ENCODE data around the gene S100A1. TPM values are rescaled to one million over a fixed set of nuclear protein-coding genes. Genes with fewer than 3 reads are reported as not detected.
A peak's percentile ranks its signal among the peaks of the same experiment; 100 is the strongest.

S100A1 gene
- total and polyA plus RNA-seq, 2 of the 8 experiments (the other 6 are each of a cell fraction or from before 2014, with no cell fraction given) = 2.0 TPM; not detected in 1

GRCh38 chr1:153629971-153630370, 1.7 kb downstream of the S100A1 start:
- no peak overlapping the region for H3K4me3 ChIP-seq (ENCODE audit: extremely low read depth in 1 of 4, insufficient read depth in 2 of 4, low read depth in 3 of 4, low read length in 4 of 4)
- DNase-seq (ENCODE audit: low read depth in 1 of 2, low spot score in 2 of 2) = no peak
- no peak for FAIRE-seq
- H3K27me3 ChIP-seq (replicated peaks in 1 of 4; ENCODE audit: control insufficient read depth in 3 of 4, extremely low read depth in 1 of 4, insufficient read depth in 3 of 4, low read length in 3 of 4) = no peaks in the 10 kb centered on the region
- CTCF ChIA-PET (ENCODE audit: partially characterized antibody) = interaction anchor here (0.8 to 10.2 kb wide), 15 partner anchors 9 to 143 kb away, joined by 3 to 115 read pairs (median 16); partner anchors contain the start of genes S100A14, S100A16 and S100A6
- 83% methylated on average over 1 of the region's 1 CpG; no CpG with 5 or more reads in 1 of the 2 experiments for WGBS, 2 experiments (ENCODE audit: extremely low coverage in 1 of 2, insufficient coverage in 1 of 2, insufficient read length in 1 of 2, insufficient replicate concordance in 2 of 2, low coverage in 1 of 2, low lambda C conversion rate in 2 of 2, missing lambda C conversion rate in 1 of 2)
- H4K5ac ChIP-seq (ENCODE audit: insufficient read length, low read depth, low read length) = no peak overlapping the region
- H3K4me2 ChIP-seq (ENCODE audit: insufficient read depth in 1 of 2, low read depth in 2 of 2, low read length in 2 of 2) = no peak overlapping the region
- H3K4me1 ChIP-seq (replicated peaks in 1 of 4; ENCODE audit: control insufficient read depth in 3 of 4, insufficient read depth in 4 of 4, low read length in 3 of 4) = peaks cover 0 to 16% (median 11%) of the 10 kb centered on the region in 4 experiments; a peak in 6 of 7 replicates
- H3K36me3 ChIP-seq (ENCODE audit: control insufficient read depth in 2 of 4, insufficient read depth in 4 of 4, low read length in 3 of 4) = peaks cover 0 to 4% (median 1%) of the 10 kb centered on the region in 4 experiments; a peak in 3 of 8 replicates
- peaks cover 7% of the 10 kb centered on the region for H3K23me2 ChIP-seq (ENCODE audit: low read depth, low read length)
- peak overlapping the region; percentile 22; the same call in 1 of the 2 replicates for H2BK5ac ChIP-seq (ENCODE audit: low read depth, low read length)
- H3K27ac ChIP-seq (ENCODE audit: low read depth, low read length) = no peak overlapping the region
- no peaks in the 10 kb centered on the region for H3K79me1 ChIP-seq (ENCODE audit: low read depth, low read length)
- no peak overlapping the region for H2AK5ac ChIP-seq (ENCODE audit: low read depth, low read length)
- no peak overlapping the region for H3K23ac ChIP-seq (ENCODE audit: insufficient read length)
- no peak overlapping the region for H2BK120ac ChIP-seq (replicated peaks; ENCODE audit: low read depth, low read length)
- H2BK15ac ChIP-seq (ENCODE audit: low read length) = no peak overlapping the region
- H4K20me1 ChIP-seq (replicated peaks in 1 of 2; ENCODE audit: control insufficient read depth in 1 of 2, insufficient read depth in 2 of 2, low read length in 2 of 2) = no peaks in the 10 kb centered on the region
- H3K18ac ChIP-seq (ENCODE audit: extremely low read depth, low read length) = no peak overlapping the region
- no peak overlapping the region for H3K14ac ChIP-seq (ENCODE audit: insufficient read length)
- TF ChIP-seq NANOG (IDR thresholded peaks at IDR 0.05; ENCODE audit: insufficient read depth, low read depth, low read length, poor library complexity, severe bottlenecking) (no peak), KDM1A (IDR thresholded peaks at IDR 0.05; ENCODE audit: borderline replicate concordance, low read length) (no peak)
- H3K9me3 ChIP-seq (ENCODE audit: insufficient read depth in 2 of 2, low read depth in 1 of 2, low read length in 1 of 2) = no peaks in the 10 kb centered on the region
- no peak overlapping the region for H3K4ac ChIP-seq (replicated peaks; ENCODE audit: insufficient read length, low read depth, low read length)
- H4K91ac ChIP-seq (replicated peaks; ENCODE audit: insufficient read length, low read length) = no peak overlapping the region
- no peak overlapping the region; the same call in 1 of the 2 replicates for H4K8ac ChIP-seq (ENCODE audit: extremely low read depth, insufficient read depth, low read length)
- H2AFZ ChIP-seq (ENCODE audit: low read length) = no peak overlapping the region
- no peak overlapping the region for H3K9ac ChIP-seq (replicated peaks in 1 of 4; ENCODE audit: extremely low read depth in 1 of 4, low read depth in 3 of 4, low read length in 3 of 4)
- H3K79me2 ChIP-seq (ENCODE audit: control insufficient read depth in 1 of 2, insufficient read depth in 2 of 2, low read length in 2 of 2) = peaks cover 0 to 6% of the 10 kb centered on the region in 2 experiments; a peak in 2 of 4 replicates
- POLR2A ChIA-PET (ENCODE audit: partially characterized antibody) = interaction anchor here (0.6 to 15.6 kb wide), 9 partner anchors 9 to 361 kb away, joined by 3 to 261 read pairs (median 3); partner anchors contain the start of genes RPS27, S100A14 and S100A16
- no peak overlapping the region for H3K56ac ChIP-seq (replicated peaks; ENCODE audit: insufficient read length, low read depth, low read length)
- no peak overlapping the region for H2BK20ac ChIP-seq (ENCODE audit: low read length)
- H2BK12ac ChIP-seq (ENCODE audit: low read depth, low read length) = peak overlapping the region; percentile 46; the same call in 1 of the 2 replicates

All from H1 (cell line).